PC-3 (cell line): ENCODE data around the gene AOPEP. TPM values are rescaled to one million over a fixed set of nuclear protein-coding genes. Genes with fewer than 3 reads are reported as not detected.

ENCODE experiments used
- ATAC-seq: fragments of 200-7000 bp; cut with Tn5 transposase; 2 replicates; pipeline ENCODE4 v1.9.1; 2020; ENCODE audit warnings: mild to moderate bottlenecking, moderate library complexity
- BruUV-seq: library from RNA; stranded (reverse); fragments of 400-500 nt; replicated peaks from 2 replicates; lab custom pipeline; 2021; lab: Mats Ljungman, UMichigan
- CTCF ChIA-PET: fragments of 300-600 bp; sonication (Branson Sonifier 250); formaldehyde crosslinking; loops from one replicate; lab custom pipeline; 2022; ENCODE audit warnings: antibody characterized with exemption; lab: Charles Lee
- POLR2A ChIA-PET: fragments of 300-600 bp; sonication (Branson Sonifier 250); formaldehyde crosslinking; loops from one replicate; lab custom pipeline; 2022; ENCODE audit warnings: antibody characterized with exemption; ENCODE audit not compliant: unreplicated experiment; lab: Charles Lee
- DNase-seq: peaks from one replicate; pipeline ENCODE4 v3.0.0-alpha.2; 2015
- H2AFZ ChIP-seq: fragments of 300-600 bp; sonication (generic); 2 replicates; pipeline ENCODE4 v1.6.0; 2016; ENCODE audit warnings: antibody characterized with exemption, low read length
- H3F3A ChIP-seq: fragments of 300-600 bp; sonication (generic); one replicate; pipeline ENCODE4 v1.6.0; 2017; ENCODE audit warnings: antibody characterized with exemption, low read length, control low read depth, mild to moderate bottlenecking; ENCODE audit not compliant: unreplicated experiment
- H3K27ac ChIP-seq: fragments of 300-600 bp; sonication (generic); 2 replicates; pipeline ENCODE4 v1.5.1; 2016; ENCODE audit warnings: mild to moderate bottlenecking, low read length
- H3K27me3 ChIP-seq: fragments of 300-600 bp; sonication (generic); 2 replicates; pipeline ENCODE4 v1.6.1; 2016; ENCODE audit warnings: low read length, mixed read lengths
- H3K36me3 ChIP-seq: fragments of 300-600 bp; sonication (generic); 2 replicates; pipeline ENCODE4 v1.6.1; 2016; ENCODE audit warnings: low read depth, mixed run types, low read length, mixed read lengths
- H3K4me1 ChIP-seq: fragments of 300-600 bp; sonication (generic); 2 replicates; pipeline ENCODE4 v1.5.1; 2016; ENCODE audit warnings: low read length; ENCODE audit not compliant: insufficient read depth
- H3K4me2 ChIP-seq: fragments of 300-600 bp; sonication (generic); 2 replicates; pipeline ENCODE4 v1.6.0; 2016; ENCODE audit warnings: low read length
- H3K4me3 ChIP-seq: fragments of 300-600 bp; sonication (generic); 2 replicates; pipeline ENCODE4 v1.5.1; 2016; ENCODE audit warnings: mild to moderate bottlenecking, low read length, mixed read lengths
- H3K79me2 ChIP-seq: fragments of 300-600 bp; sonication (generic); 2 replicates; pipeline ENCODE4 v1.6.1; 2017; ENCODE audit warnings: low read length, mixed read lengths
- H3K9ac ChIP-seq: fragments of 300-600 bp; sonication (generic); 2 replicates; pipeline ENCODE4 v1.6.0; 2016; ENCODE audit warnings: mild to moderate bottlenecking, low read length
- H3K9me2 ChIP-seq: fragments of 300-600 bp; sonication (generic); replicated peaks from 2 replicates; pipeline ENCODE4 v1.6.1; 2016; ENCODE audit warnings: mixed run types, low read length, mixed read lengths
- H3K9me3 ChIP-seq: fragments of 300-600 bp; sonication (generic); 2 replicates; pipeline ENCODE4 v1.6.1; 2016; ENCODE audit warnings: low read length, mixed read lengths
- H4K20me1 ChIP-seq: fragments of 300-600 bp; sonication (generic); 2 replicates; pipeline ENCODE4 v1.6.1; 2016; ENCODE audit warnings: low read length, mixed read lengths
- CTCF ChIP-seq: fragments of 300-600 bp; sonication (generic); conservative IDR thresholded peaks from 2 replicates; pipeline ENCODE4 v1.5.1; 2017; ENCODE audit warnings: antibody characterized with exemption, low read depth, mild to moderate bottlenecking, low read length
- EZH2 ChIP-seq: fragments of 300-600 bp; sonication (generic); IDR thresholded peaks from one replicate; pipeline ENCODE4 v1.6.1; 2017; ENCODE audit warnings: antibody characterized with exemption, mild to moderate bottlenecking, low read length; ENCODE audit not compliant: unreplicated experiment
- EZH2phosphoT487 ChIP-seq: fragments of 300-600 bp; sonication (generic); IDR thresholded peaks from 2 replicates; pipeline ENCODE4 v1.6.1; 2018; ENCODE audit warnings: mild to moderate bottlenecking, antibody characterized with exemption, low read length, borderline replicate concordance
- intact Hi-C: fragments of 100-400 bp; cut with micrococcal nuclease; formaldehyde crosslinking; loops from 2 replicates; pipeline ENCODE4 v1.9.0; 2023
- total RNA-seq: library from RNA; depleted of rRNA; stranded (reverse); fragments of >200 nt; gene quantifications from 2 replicates; pipeline ENCODE4 v1.2.3, GENCODE V29; 2014

The AOPEP gene
- total RNA-seq, 1 experiment from 2014 or later, result 23.1 TPM

GRCh38 chr9:94736759-94737158 lies 10.3 kb downstream of the AOPEP start:
- Histone ChIP-seq H3K79me2 (peaks cover 6% of the 10 kb centered on the region; the same call in 1 of the 2 replicates), H4K20me1 (no peaks in the 10 kb centered on the region), H3K4me2 (no peak overlapping the region), H3K27ac (no peak overlapping the region), H2AFZ (no peak overlapping the region), H3K4me1 (no peaks in the 10 kb centered on the region), H3F3A (no peaks in the 10 kb centered on the region), H3K9me2 (no peaks in the 10 kb centered on the region), H3K36me3 (no peaks in the 10 kb centered on the region), H3K27me3 (no peaks in the 10 kb centered on the region), H3K9ac (no peak overlapping the region), H3K4me3 (no peak overlapping the region), H3K9me3 (no peaks in the 10 kb centered on the region)
- BruUV-seq, result no TSS peak
- POLR2A ChIA-PET, result no interaction called here
- ATAC-seq, result no peak
- DNase-seq, result no peak
- no peak for TF ChIP-seq CTCF
- no peak for TF ChIP-seq EZH2
- no peak for TF ChIP-seq EZH2phosphoT487
- intact Hi-C loops, result no loop called here
- CTCF ChIA-PET, result no interaction called here

- no peak for ATAC-seq
- Histone ChIP-seq H4K20me1 (no peaks in the 10 kb centered on the region), H3K4me2 (no peak overlapping the region), H3F3A (no peaks in the 10 kb centered on the region), H3K4me3 (no peak overlapping the region), H3K4me1 (no peaks in the 10 kb centered on the region), H3K27me3 (no peaks in the 10 kb centered on the region), H3K27ac (no peak overlapping the region), H3K9me3 (no peaks in the 10 kb centered on the region), H3K36me3 (no peaks in the 10 kb centered on the region), H2AFZ (no peak overlapping the region), H3K9ac (no peak overlapping the region), H3K9me2 (no peaks in the 10 kb centered on the region), H3K79me2 (peaks cover 6% of the 10 kb centered on the region; the same call in 1 of the 2 replicates)
- TF ChIP-seq CTCF, result no peak
- TF ChIP-seq EZH2, result no peak
- TF ChIP-seq EZH2phosphoT487, result no peak
- POLR2A ChIA-PET, result no interaction called here
- CTCF ChIA-PET, result no interaction called here
- DNase-seq, result no peak
- BruUV-seq, result no TSS peak
- intact Hi-C loops, result no loop called here
Observed at GRCh38 chr9:94740145-94740840, 13.8 kb downstream of the AOPEP start.

- BruUV-seq, result no TSS peak
- H3K4me2 ChIP-seq, result no peak overlapping the region
- no peaks in the 10 kb centered on the region for H3F3A ChIP-seq
- ATAC-seq (no peak), DNase-seq (no peak)
- H2AFZ ChIP-seq, result no peak overlapping the region
- H3K79me2 ChIP-seq, result peaks cover 6% of the 10 kb centered on the region; the same call in 1 of the 2 replicates
- no peaks in the 10 kb centered on the region for H3K9me2 ChIP-seq
- no peaks in the 10 kb centered on the region for H3K27me3 ChIP-seq
- no peak overlapping the region for H3K9ac ChIP-seq
- intact Hi-C loops, result no loop called here
- ChIA-PET CTCF (no interaction called here), POLR2A (no interaction called here)
- no peak overlapping the region for H3K27ac ChIP-seq
- H3K4me3 ChIP-seq, result no peak overlapping the region
- no peaks in the 10 kb centered on the region for H4K20me1 ChIP-seq
- TF ChIP-seq CTCF, result no peak
- TF ChIP-seq EZH2phosphoT487, result no peak
- TF ChIP-seq EZH2, result no peak
- no peaks in the 10 kb centered on the region for H3K4me1 ChIP-seq
- H3K36me3 ChIP-seq, result no peaks in the 10 kb centered on the region
- no peaks in the 10 kb centered on the region for H3K9me3 ChIP-seq
Observed at GRCh38 chr9:94741866-94742265, 15.4 kb downstream of the AOPEP start.
